Heart left ventricle (tissue), 13 donors: Measurements from ENCODE around the gene MBL2.

ENCODE experiments used
- POLR2A ChIP-seq, 2 donors: fragments of 450-650 bp; IDR thresholded peaks; one replicate each; pipeline ENCODE4 v1.6.1; 2017; ENCODE audit warnings: antibody characterized with exemption in 2 of 2, mild to moderate bottlenecking in 2 of 2, moderate library complexity in 2 of 2
- TF ChIP-seq, protein P1 (sequence below), 12 donors: fragments of 200-600 bp; sonication (generic) in 4 of 12; IDR thresholded peaks; one replicate each; pipeline versions ENCODE4 v1.5.0 to v1.8.0; 2018 to 2022; ENCODE audit warnings: antibody characterized with exemption in 12 of 12, mild to moderate bottlenecking in 5 of 12
- donor health status: ischemic (EF 13 %, LVEDD 7.1; RV severe dilation, severe dysfunction).
- donor health status: DM: no; HTN: yes; CAD: no.
- donor health status: DM: no; HTN: no; CAD: no.
- donor health status: ischemic (EF 25% LVEDD 6.9; RV normal size, moderate dysfunction).
- donor health status: ischemic (EF 25% LVEDD 5.7; RV mildly dilated, moderate dysfunction).
- donor health status: ischemic (EF 35%, LVEDD 5.7; RV mildly dilated, moderate dysfunction).
- donor health status: nonischemic (EF 11% LVEDD 7.7; RV severe dilation, severe dysfunction).
- donor health status: DM: yes; HTN: yes; CAD: no.
- donor health status: PGD.
- donor health status: ischemic (EF 29% LVEDD 5.4; RV normal size, mild dysfunction).
- donor health status: nonischemic (EF 23%, LVEDD 6.1; RV moderate dilation, normal function).

DNA sequence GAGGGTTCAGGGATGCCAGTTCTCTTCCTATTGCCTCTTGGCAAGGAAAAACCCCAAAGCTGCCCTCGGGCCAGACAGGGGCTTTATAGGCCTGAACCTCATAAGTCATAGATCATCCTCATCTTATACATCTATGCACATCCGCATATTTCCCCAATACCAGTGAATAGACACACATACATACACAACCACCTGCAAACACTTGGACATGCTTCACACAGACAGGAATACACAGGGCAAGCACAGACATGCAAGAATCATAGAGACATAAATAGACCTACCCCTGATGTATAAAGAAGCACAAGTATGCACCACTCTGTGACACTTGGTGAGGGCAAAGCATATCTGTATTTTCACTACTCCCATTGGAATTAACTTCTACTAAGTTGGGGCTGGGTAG is 30.7 kb downstream of the MBL2 start:
- TF ChIP-seq POLR2A (IDR thresholded peaks at IDR 0.05), result no peak
- TF ChIP-seq, protein P1, sequence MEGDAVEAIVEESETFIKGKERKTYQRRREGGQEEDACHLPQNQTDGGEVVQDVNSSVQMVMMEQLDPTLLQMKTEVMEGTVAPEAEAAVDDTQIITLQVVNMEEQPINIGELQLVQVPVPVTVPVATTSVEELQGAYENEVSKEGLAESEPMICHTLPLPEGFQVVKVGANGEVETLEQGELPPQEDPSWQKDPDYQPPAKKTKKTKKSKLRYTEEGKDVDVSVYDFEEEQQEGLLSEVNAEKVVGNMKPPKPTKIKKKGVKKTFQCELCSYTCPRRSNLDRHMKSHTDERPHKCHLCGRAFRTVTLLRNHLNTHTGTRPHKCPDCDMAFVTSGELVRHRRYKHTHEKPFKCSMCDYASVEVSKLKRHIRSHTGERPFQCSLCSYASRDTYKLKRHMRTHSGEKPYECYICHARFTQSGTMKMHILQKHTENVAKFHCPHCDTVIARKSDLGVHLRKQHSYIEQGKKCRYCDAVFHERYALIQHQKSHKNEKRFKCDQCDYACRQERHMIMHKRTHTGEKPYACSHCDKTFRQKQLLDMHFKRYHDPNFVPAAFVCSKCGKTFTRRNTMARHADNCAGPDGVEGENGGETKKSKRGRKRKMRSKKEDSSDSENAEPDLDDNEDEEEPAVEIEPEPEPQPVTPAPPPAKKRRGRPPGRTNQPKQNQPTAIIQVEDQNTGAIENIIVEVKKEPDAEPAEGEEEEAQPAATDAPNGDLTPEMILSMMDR (IDR thresholded peaks at IDR 0.05), result no peak
